GM18909 (cell line): ENCODE measurements around the gene ADGRA1.

Experiments
- ATAC-seq: cut with Tn5 transposase; IDR thresholded peaks from one replicate; pipeline ENCODE4 v1.9.1; 2021; ENCODE audit warnings: mild to moderate bottlenecking; ENCODE audit not compliant: unreplicated experiment, poor library complexity

Gene ADGRA1

GRCh38 chr10:133091316-133091715 lies 3.6 kb downstream of the ADGRA1 start:
- no peak for ATAC-seq

- ATAC-seq: no peak
Observed at GRCh38 chr10:133093291-133093690, 5.6 kb downstream of the ADGRA1 start.

GRCh38 chr10:133094286-133094685 lies 6.6 kb downstream of the ADGRA1 start:
- ATAC-seq: no peak

GRCh38 chr10:133094866-133095265 lies 7.1 kb downstream of the ADGRA1 start:
- no peak for ATAC-seq

- no peak for ATAC-seq
Observed at GRCh38 chr10:133095586-133095985, 7.9 kb downstream of the ADGRA1 start.

GRCh38 chr10:133096616-133097269 lies 9.0 kb downstream of the ADGRA1 start:
- ATAC-seq: no peak

- ATAC-seq: no peak
Observed at GRCh38 chr10:133097418-133097817, 9.7 kb downstream of the ADGRA1 start.

GRCh38 chr10:133097961-133098360 lies 10.2 kb downstream of the ADGRA1 start:
- no peak for ATAC-seq

- ATAC-seq: no peak
Observed at GRCh38 chr10:133098426-133099124, 10.9 kb downstream of the ADGRA1 start.

- ATAC-seq: no peak
Observed at GRCh38 chr10:133099571-133099970, 11.8 kb downstream of the ADGRA1 start.

- no peak for ATAC-seq
Observed at GRCh38 chr10:133100186-133100585, 12.5 kb downstream of the ADGRA1 start.

GRCh38 chr10:133100706-133101415 lies 13.1 kb downstream of the ADGRA1 start:
- no peak for ATAC-seq

- no peak for ATAC-seq
Observed at GRCh38 chr10:133101416-133101810, 13.7 kb downstream of the ADGRA1 start.

GRCh38 chr10:133102415-133103095 lies 14.8 kb downstream of the ADGRA1 start:
- no peak for ATAC-seq

- no peak for ATAC-seq
Observed at GRCh38 chr10:133103311-133103910, 15.7 kb downstream of the ADGRA1 start.

- ATAC-seq: no peak
Observed at GRCh38 chr10:133104068-133104962, 16.6 kb downstream of the ADGRA1 start.

- ATAC-seq: no peak
Observed at GRCh38 chr10:133104963-133105640, 17.4 kb downstream of the ADGRA1 start.

- no peak for ATAC-seq
Observed at GRCh38 chr10:133105686-133106390, 18.1 kb downstream of the ADGRA1 start.
